ENCODE measurements around the gene PLAAT5. TPM values are rescaled to one million over a fixed set of nuclear protein-coding genes. Genes with fewer than 3 reads are reported as not detected.

The PLAAT5 gene
- total RNA-seq, 1 experiment from 2014 or later = 8.5 TPM

GRCh38 chr11:63523151-63523550 lies 32.2 kb upstream of the PLAAT5 start:
- no peak overlapping the region for H3K23ac ChIP-seq (ENCODE audit: insufficient read length, low read depth, low read length)

More at GRCh38 chr11:63523151-63523550, 32.2 kb upstream of the PLAAT5 start:
- Mint-ChIP-seq H3K36me3 (ENCODE audit: insufficient read depth in 1 of 3, low read depth in 3 of 3) (peaks cover 7 to 53% (median 42%) of the 10 kb centered on the region in 3 experiments; a peak in 6 of 7 replicates), H3K4me1 (peaks cover 10 to 18% of the 10 kb centered on the region in 2 experiments), H3K27ac (no peak overlapping the region), H3K27me3 (ENCODE audit: low read depth) (no peaks in the 10 kb centered on the region), H3K4me3 (no peak overlapping the region), H3K9me3 (peaks cover 37 to 48% of the 10 kb centered on the region in 2 experiments)
- Histone ChIP-seq H3T11ph (ENCODE audit: low read length) (no peak overlapping the region), H2BK20ac (ENCODE audit: low read depth, low read length, poor library complexity, severe bottlenecking) (no peak overlapping the region), H3K79me1 (ENCODE audit: insufficient read depth, low read depth, low read length, poor library complexity, severe bottlenecking) (no peaks in the 10 kb centered on the region), H3K14ac (ENCODE audit: insufficient read depth, low read length) (no peak overlapping the region), H2AK5ac (ENCODE audit: insufficient read length, low read length) (no peak overlapping the region), H4K91ac (ENCODE audit: insufficient read length, low read depth, low read length) (no peak overlapping the region), H2BK15ac (ENCODE audit: low read depth, low read length) (no peak overlapping the region), H2AFZ (ENCODE audit: low read length) (no peak overlapping the region), H3K9ac (ENCODE audit: extremely low read depth, insufficient read length, low read length) (no peak overlapping the region), H3K27ac (ENCODE audit: insufficient read length, low read depth, low read length) (no peak overlapping the region), H3K4me1 (ENCODE audit: insufficient read depth, low read length) (no peaks in the 10 kb centered on the region; the same call in 1 of the 2 replicates), H3K23me2 (ENCODE audit: insufficient read length, low read depth, low read length, poor library complexity, severe bottlenecking) (no peaks in the 10 kb centered on the region), H4K8ac (replicated peaks; ENCODE audit: insufficient read length, low read depth, low read length) (no peak overlapping the region), H2BK12ac (ENCODE audit: insufficient read length, low read depth, low read length) (no peak overlapping the region), H2BK120ac (ENCODE audit: low read depth, low read length, poor library complexity, severe bottlenecking) (no peak overlapping the region), H3K9me3 (ENCODE audit: control insufficient read depth, low read depth, low read length) (peaks cover 17% of the 10 kb centered on the region), H3K27me3 (ENCODE audit: insufficient read depth, low read length) (no peaks in the 10 kb centered on the region), H3K79me2 (ENCODE audit: insufficient read depth, low read length) (no peaks in the 10 kb centered on the region), H3K56ac (ENCODE audit: insufficient read length, low read depth, low read length) (no peak overlapping the region), H3K4ac (ENCODE audit: low read depth, low read length) (no peak overlapping the region), H3K18ac (ENCODE audit: insufficient read length, low read depth, low read length) (no peak overlapping the region), H4K20me1 (ENCODE audit: control insufficient read depth, insufficient read depth, insufficient read length) (no peaks in the 10 kb centered on the region), H3K4me2 (ENCODE audit: insufficient read depth, insufficient read length, low read length) (no peak overlapping the region), H4K5ac (ENCODE audit: insufficient read length, low read depth, low read length) (no peak overlapping the region), H2BK5ac (ENCODE audit: insufficient read length, low read length) (no peak overlapping the region)
- DNase-seq = no peak
- WGBS (ENCODE audit: extremely low coverage, insufficient read length, low lambda C conversion rate) = no CpG with 5 or more reads among the region's 7 CpGs
- TF ChIP-seq CTCF (conservative IDR thresholded peaks at IDR 0.05) = no peak
